Body of pancreas (tissue), 4 donors: ENCODE data around the gene RGS11.

Experiments used
- CTCF ChIP-seq, 7 experiments: fragments of 450-650 bp in 4 of 7; fragments of 200-600 bp in 3 of 7; sonication (generic) in 3 of 7; IDR thresholded peaks; one replicate each; pipeline ENCODE4 v1.5.1; 2016 to 2019; ENCODE audit warnings: antibody characterized with exemption in 7 of 7
- POLR2A ChIP-seq, 3 donors: fragments of 450-650 bp; IDR thresholded peaks; one replicate each; pipeline ENCODE4 v1.6.1; 2016; ENCODE audit warnings: antibody characterized with exemption in 3 of 3, mild to moderate bottlenecking in 2 of 3

- TF ChIP-seq CTCF (IDR thresholded peaks at IDR 0.05), result no peak
- no peak for TF ChIP-seq POLR2A (IDR thresholded peaks at IDR 0.05)
Measured at GRCh38 chr16:228151-228851, 47.4 kb downstream of the RGS11 start.
